Lower leg skin (tissue), 4 donors: Measurements from ENCODE around the gene STUB1. TPM values are rescaled to one million over a fixed set of nuclear protein-coding genes. Genes with fewer than 3 reads are reported as not detected.

ENCODE experiments used
- DNase-seq, 2 donors: peaks; one replicate each; pipeline ENCODE4 v3.0.0-alpha.2; 2019; ENCODE audit warnings: low spot score in 2 of 2
- H3K4me3 ChIP-seq: fragments of 200-600 bp; sonication (generic); 2 replicates; pipeline ENCODE4 v1.5.1; 2017; ENCODE audit warnings: mild to moderate bottlenecking, low read depth; ENCODE audit not compliant: poor library complexity, severe bottlenecking
- CTCF ChIP-seq, 3 donors: fragments of 450-650 bp; IDR thresholded peaks; one replicate each; pipeline ENCODE4 v1.5.1; 2016; ENCODE audit warnings: antibody characterized with exemption in 3 of 3, mild to moderate bottlenecking in 3 of 3, moderate library complexity in 2 of 3
- POLR2A ChIP-seq, 2 donors: fragments of 450-650 bp; IDR thresholded peaks; one replicate each; pipeline ENCODE4 v1.6.1; 2016 to 2017; ENCODE audit warnings: antibody characterized with exemption in 2 of 2, mild to moderate bottlenecking in 1 of 2, moderate library complexity in 1 of 2
- WGBS, 2 donors: methylation state at CpG; one replicate each; pipeline ENCODE4 v1.1.5; 2018; 5-methylcytosine and 5-hydroxymethylcytosine counted together
- intact Hi-C: fragments of 100-400 bp; cut with DNase I; formaldehyde crosslinking; loops from one replicate; pipeline ENCODE4 v1.15.0; 2023; ENCODE audit warnings: low total_unique reads
- total RNA-seq, 4 donors: library from RNA; depleted of rRNA; stranded (reverse); fragments of >200 nt; gene quantifications; one replicate each; pipeline ENCODE4 v1.1.0, GENCODE V29; 2016

Gene STUB1
- total RNA-seq, 4 donors from 2014 or later = 195 to 272 (median 198) TPM

GRCh38 chr16:700684-701584 lies 20.7 kb downstream of the STUB1 start:
- intact Hi-C loops = no loop called here
- no peak for TF ChIP-seq CTCF (IDR thresholded peaks at IDR 0.05)
- no peak for TF ChIP-seq POLR2A (IDR thresholded peaks at IDR 0.05)
- WGBS, 2 donors = 6 to 12% methylated on average over 33 to 50 of the region's 76 CpGs
- DNase-seq = no peak
- H3K4me3 ChIP-seq = no peak overlapping the region

DNA sequence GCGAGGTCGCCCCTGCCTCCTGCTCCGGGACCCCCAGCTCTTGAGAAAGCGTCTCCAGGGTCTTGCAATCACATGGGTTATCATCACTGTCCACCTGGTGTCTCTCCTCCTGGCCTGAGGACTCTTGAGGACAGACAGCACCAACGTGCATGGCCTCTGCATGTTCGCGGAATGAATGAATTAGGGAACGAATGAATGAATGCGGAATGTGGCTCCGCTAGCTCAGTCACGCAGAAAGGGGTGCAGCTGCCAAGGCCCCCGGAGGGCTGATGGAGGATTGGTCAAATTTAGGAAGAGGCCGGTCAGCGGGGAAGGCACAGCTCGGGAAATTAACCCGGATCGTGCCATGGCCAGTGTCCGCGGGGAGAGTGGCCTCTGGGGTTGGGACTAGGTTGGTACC lies 22.1 kb downstream of the STUB1 start:
- H3K4me3 ChIP-seq = no peak overlapping the region
- intact Hi-C loops = no loop called here
- WGBS, 2 donors = 82% methylated on average over 19 of the region's 19 CpGs
- no peak for DNase-seq
- TF ChIP-seq POLR2A (IDR thresholded peaks at IDR 0.05) (no peak), CTCF (IDR thresholded peaks at IDR 0.05) (no peak)

DNA sequence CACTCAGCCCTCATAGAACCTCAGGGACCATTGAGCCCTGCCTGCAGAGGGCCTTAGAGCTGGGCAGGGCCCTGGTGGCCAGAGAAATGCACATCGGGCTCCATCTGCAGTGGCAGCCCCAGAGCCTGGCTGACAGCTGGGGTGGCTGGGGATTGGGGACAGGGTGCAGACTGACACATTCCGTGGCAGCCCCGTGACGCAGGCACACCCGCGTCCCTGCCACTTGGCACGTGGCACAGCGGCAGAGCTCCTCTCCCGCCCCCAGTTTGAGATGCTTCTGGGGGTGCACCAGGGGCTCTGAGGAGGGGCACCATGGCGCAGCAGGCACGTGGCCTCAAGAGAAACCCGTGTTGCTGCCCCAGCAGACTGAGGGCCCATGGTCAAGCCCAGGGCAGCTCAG lies 23.2 kb downstream of the STUB1 start:
- no peak for TF ChIP-seq CTCF (IDR thresholded peaks at IDR 0.05)
- TF ChIP-seq POLR2A (IDR thresholded peaks at IDR 0.05) = no peak
- no peak for DNase-seq
- intact Hi-C loops = no loop called here
- H3K4me3 ChIP-seq = no peak overlapping the region
- WGBS, 2 donors = 71 to 84% methylated on average over 9 to 12 of the region's 12 CpGs

DNA sequence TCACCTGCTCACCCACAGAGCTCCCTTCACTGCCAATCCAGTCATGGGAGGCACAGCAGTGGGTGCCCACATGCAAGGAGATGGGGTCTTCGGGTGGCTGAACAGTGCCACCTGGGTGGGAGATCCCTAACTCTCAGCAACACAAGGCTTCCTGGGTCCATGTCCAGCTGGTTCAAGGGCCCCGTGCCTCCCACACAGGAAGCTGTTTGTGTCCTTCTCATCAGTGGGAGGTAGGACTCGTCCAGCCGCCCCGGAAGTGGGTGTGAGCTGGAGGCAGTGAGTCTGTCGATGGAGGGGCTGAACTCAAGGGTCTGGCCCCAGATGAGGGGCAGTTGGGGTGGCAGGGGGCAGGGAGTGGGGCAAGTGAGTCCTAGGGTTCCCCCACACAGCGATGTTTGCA lies 23.8 kb downstream of the STUB1 start:
- DNase-seq = no peak
- TF ChIP-seq CTCF (IDR thresholded peaks at IDR 0.05) = no peak
- TF ChIP-seq POLR2A (IDR thresholded peaks at IDR 0.05) = no peak
- WGBS, 2 donors = 60 to 88% methylated on average over 6 to 7 of the region's 7 CpGs
- intact Hi-C loops = no loop called here
- no peak overlapping the region for H3K4me3 ChIP-seq

DNA sequence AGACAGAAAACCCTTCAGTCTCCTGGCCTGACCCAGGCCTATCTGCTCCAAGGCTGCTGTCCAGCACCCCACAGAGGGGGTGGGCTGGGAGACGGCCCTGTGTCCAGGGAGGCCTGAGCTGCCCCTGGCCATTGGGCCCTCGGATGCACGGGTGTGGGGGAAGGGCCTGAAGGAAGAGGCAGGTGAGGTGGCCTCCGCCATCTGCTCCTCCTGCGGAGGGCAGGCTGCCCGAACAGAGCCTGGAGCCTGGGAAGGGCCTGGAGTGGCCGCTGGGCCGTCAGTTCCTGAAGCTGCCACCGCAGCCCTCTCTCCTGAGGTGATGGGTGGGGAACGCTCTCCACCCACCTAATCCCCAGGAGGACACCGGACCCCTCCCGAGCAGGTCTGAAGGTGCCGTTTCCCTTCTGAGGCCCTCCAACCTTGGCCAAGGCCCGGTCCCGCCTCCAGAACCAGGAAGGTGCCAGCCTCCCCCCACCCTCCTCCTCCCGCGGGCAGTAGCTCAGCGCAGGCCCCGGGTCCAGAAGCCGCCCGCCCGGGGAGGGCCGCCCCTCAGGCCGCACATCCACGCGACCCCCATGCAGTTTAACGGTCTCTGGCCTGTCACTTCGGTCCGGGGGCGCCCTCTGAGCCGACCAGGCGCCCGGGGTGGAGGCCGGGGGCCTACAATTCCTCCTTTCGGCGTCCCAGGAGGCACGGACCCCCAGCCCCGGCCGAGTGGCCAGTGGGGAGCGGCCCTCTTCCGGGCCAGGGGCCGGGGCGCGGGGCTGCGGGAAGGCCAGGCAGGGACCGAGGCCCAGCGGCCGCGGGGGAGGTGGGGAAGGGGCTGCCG lies 24.6 kb downstream of the STUB1 start:
- no peak for TF ChIP-seq CTCF (IDR thresholded peaks at IDR 0.05)
- TF ChIP-seq POLR2A (IDR thresholded peaks at IDR 0.05) = no peak
- no peak for DNase-seq
- H3K4me3 ChIP-seq = no peak overlapping the region
- 7 to 11% methylated on average over 29 to 50 of the region's 50 CpGs for WGBS, 2 donors
- intact Hi-C loops = no loop called here
